Stomach (tissue), 4 donors: ENCODE results near the gene HEMGN.

ENCODE experiments used
- POLR2A ChIP-seq, 4 donors: fragments of 450-650 bp; IDR thresholded peaks; one replicate each; pipeline ENCODE4 v1.6.1; 2016; ENCODE audit warnings: antibody characterized with exemption in 4 of 4, control low read depth in 2 of 4, mild to moderate bottlenecking in 1 of 4, moderate library complexity in 1 of 4
- TF ChIP-seq, protein P1 (sequence below), 7 experiments: fragments of 450-650 bp in 4 of 7; fragments of 200-600 bp in 3 of 7; sonication (generic) in 3 of 7; IDR thresholded peaks; one replicate each; pipeline ENCODE4 v1.5.1; 2016 to 2019; ENCODE audit warnings: antibody characterized with exemption in 7 of 7, control low read depth in 2 of 7, mild to moderate bottlenecking in 1 of 7

DNA sequence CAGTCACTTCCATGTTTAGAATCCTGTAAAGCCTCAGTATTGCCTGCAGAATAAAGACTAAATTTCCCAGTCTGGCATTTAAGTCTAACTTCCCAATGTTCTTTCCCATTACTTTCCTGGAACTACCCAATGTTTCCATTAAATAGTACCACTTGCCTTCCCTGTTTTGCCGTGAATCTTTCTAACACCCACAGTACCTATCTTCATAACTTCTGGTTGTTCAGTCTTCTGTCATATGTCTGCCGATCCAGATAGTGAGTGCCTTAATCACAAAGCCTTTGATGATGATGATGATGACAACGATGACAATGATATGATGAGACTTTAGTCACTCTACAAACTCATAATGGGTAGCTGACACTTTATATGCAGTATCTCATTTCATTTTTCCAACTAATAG is 6.6 kb upstream of the HEMGN start:
- TF ChIP-seq, protein P1, sequence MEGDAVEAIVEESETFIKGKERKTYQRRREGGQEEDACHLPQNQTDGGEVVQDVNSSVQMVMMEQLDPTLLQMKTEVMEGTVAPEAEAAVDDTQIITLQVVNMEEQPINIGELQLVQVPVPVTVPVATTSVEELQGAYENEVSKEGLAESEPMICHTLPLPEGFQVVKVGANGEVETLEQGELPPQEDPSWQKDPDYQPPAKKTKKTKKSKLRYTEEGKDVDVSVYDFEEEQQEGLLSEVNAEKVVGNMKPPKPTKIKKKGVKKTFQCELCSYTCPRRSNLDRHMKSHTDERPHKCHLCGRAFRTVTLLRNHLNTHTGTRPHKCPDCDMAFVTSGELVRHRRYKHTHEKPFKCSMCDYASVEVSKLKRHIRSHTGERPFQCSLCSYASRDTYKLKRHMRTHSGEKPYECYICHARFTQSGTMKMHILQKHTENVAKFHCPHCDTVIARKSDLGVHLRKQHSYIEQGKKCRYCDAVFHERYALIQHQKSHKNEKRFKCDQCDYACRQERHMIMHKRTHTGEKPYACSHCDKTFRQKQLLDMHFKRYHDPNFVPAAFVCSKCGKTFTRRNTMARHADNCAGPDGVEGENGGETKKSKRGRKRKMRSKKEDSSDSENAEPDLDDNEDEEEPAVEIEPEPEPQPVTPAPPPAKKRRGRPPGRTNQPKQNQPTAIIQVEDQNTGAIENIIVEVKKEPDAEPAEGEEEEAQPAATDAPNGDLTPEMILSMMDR (IDR thresholded peaks at IDR 0.05) = no peak
- TF ChIP-seq POLR2A (IDR thresholded peaks at IDR 0.05) = no peak
